SK-N-SH treated with all-trans-retinoic acid at 6 μM for 48 hours (cell line): ENCODE results near the gene OR7D2.

Source experiments
- ATAC-seq: fragments of 200-7000 bp; cut with Tn5 transposase; 3 replicates; pipeline ENCODE4 v1.9.1; 2020; ENCODE audit warnings: mild to moderate bottlenecking, moderate library complexity
- ARNTL ChIP-seq: fragments of 450-650 bp; formaldehyde crosslinking; IDR thresholded peaks from 2 replicates; pipeline ENCODE4 v1.5.0; 2020; ENCODE audit warnings: low read depth, mild to moderate bottlenecking, moderate library complexity, borderline replicate concordance
- BACH2 ChIP-seq: fragments of 250-450 bp; sonication (Bioruptor Pico); IDR thresholded peaks from 2 replicates; pipeline ENCODE4 v1.9.0; 2021; ENCODE audit warnings: mild to moderate bottlenecking, borderline replicate concordance
- ESRRG ChIP-seq: fragments of 250-450 bp; sonication (Bioruptor Pico); IDR thresholded peaks from 2 replicates; pipeline ENCODE4 v1.6.1; 2021; ENCODE audit warnings: mild to moderate bottlenecking
- GLIS3 ChIP-seq: fragments of 250-450 bp; sonication (Bioruptor Pico); IDR thresholded peaks from 2 replicates; pipeline ENCODE4 v1.5.0; 2020; ENCODE audit warnings: mild to moderate bottlenecking, moderate library complexity
- ISL1 ChIP-seq: fragments of 250-450 bp; sonication (Bioruptor Pico); IDR thresholded peaks from 2 replicates; pipeline ENCODE4 v2.1.2; 2022; ENCODE audit warnings: mild to moderate bottlenecking, moderate library complexity
- OSR1 ChIP-seq: fragments of 250-450 bp; sonication (Bioruptor Pico); IDR thresholded peaks from 2 replicates; pipeline ENCODE4 v1.8.0; 2022; ENCODE audit warnings: moderate library complexity, mild to moderate bottlenecking, inconsistent platforms
- PPARA ChIP-seq: fragments of 250-450 bp; sonication (Bioruptor Pico); IDR thresholded peaks from 2 replicates; pipeline ENCODE4 v1.5.0; 2020; ENCODE audit warnings: mild to moderate bottlenecking, borderline replicate concordance
- RARB ChIP-seq: fragments of 250-450 bp; sonication (Bioruptor Pico); IDR thresholded peaks from 2 replicates; pipeline ENCODE4 v1.8.0; 2021; ENCODE audit warnings: mild to moderate bottlenecking, moderate library complexity
- SNAI2 ChIP-seq: fragments of 250-450 bp; sonication (Bioruptor Pico); IDR thresholded peaks from 2 replicates; pipeline ENCODE4 v1.5.0; 2020; ENCODE audit warnings: mild to moderate bottlenecking, moderate library complexity
- TCF4 ChIP-seq: fragments of 250-450 bp; sonication (Bioruptor Pico); IDR thresholded peaks from 2 replicates; pipeline ENCODE4 v1.8.0; 2021; ENCODE audit warnings: mild to moderate bottlenecking, moderate library complexity, borderline replicate concordance
- TOX ChIP-seq: fragments of 250-450 bp; sonication (Bioruptor Pico); IDR thresholded peaks from 2 replicates; pipeline ENCODE4 v1.8.0; 2021; ENCODE audit warnings: mild to moderate bottlenecking, moderate library complexity, borderline replicate concordance
- TSHZ2 ChIP-seq: fragments of 250-450 bp; sonication (Bioruptor Pico); IDR thresholded peaks from 2 replicates; pipeline ENCODE4 v1.5.0; 2020; ENCODE audit warnings: mild to moderate bottlenecking, moderate library complexity
- ZC3H10 ChIP-seq: fragments of 250-450 bp; sonication (Bioruptor Pico); IDR thresholded peaks from 2 replicates; pipeline ENCODE4 v1.5.1; 2021; ENCODE audit warnings: mild to moderate bottlenecking, moderate library complexity
- ZFP3 ChIP-seq: fragments of 250-450 bp; sonication (Bioruptor Pico); IDR thresholded peaks from 2 replicates; pipeline ENCODE4 v1.5.0; 2020; ENCODE audit warnings: mild to moderate bottlenecking, moderate library complexity
- ZFP30 ChIP-seq: fragments of 450-650 bp; formaldehyde crosslinking; IDR thresholded peaks from 2 replicates; pipeline ENCODE4 v1.5.0; 2022; ENCODE audit warnings: mild to moderate bottlenecking, moderate library complexity
- ZNF565 ChIP-seq: fragments of 450-650 bp; formaldehyde crosslinking; conservative IDR thresholded peaks from 2 replicates; pipeline ENCODE4 v1.5.0; 2020; ENCODE audit warnings: low read depth, mild to moderate bottlenecking, moderate library complexity
- ZNF70 ChIP-seq: fragments of 450-650 bp; formaldehyde crosslinking; IDR thresholded peaks from 2 replicates; pipeline ENCODE4 v1.5.0; 2020; ENCODE audit warnings: mild to moderate bottlenecking, moderate library complexity
- ZNF8 ChIP-seq: fragments of 450-650 bp; formaldehyde crosslinking; IDR thresholded peaks from 2 replicates; pipeline ENCODE4 v1.5.0; 2020; ENCODE audit warnings: mild to moderate bottlenecking, moderate library complexity
- TF ChIP-seq, protein P1 (sequence below): fragments of 250-450 bp; sonication (Bioruptor Pico); IDR thresholded peaks from 2 replicates; pipeline ENCODE4 v1.5.1; 2021; ENCODE audit warnings: mild to moderate bottlenecking, moderate library complexity
- TF ChIP-seq, protein P2 (sequence below): fragments of 250-450 bp; sonication (Bioruptor Pico); IDR thresholded peaks from 2 replicates; pipeline ENCODE4 v1.8.0; 2021; ENCODE audit warnings: low read depth, mild to moderate bottlenecking, moderate library complexity, borderline replicate concordance
- TF ChIP-seq, protein P3 (sequence below): fragments of 250-450 bp; sonication (Bioruptor Pico); IDR thresholded peaks from 2 replicates; pipeline ENCODE4 v1.8.0; 2020; ENCODE audit warnings: mild to moderate bottlenecking, moderate library complexity, borderline replicate concordance
- TF ChIP-seq, protein P4 (sequence below): fragments of 250-450 bp; sonication (Bioruptor Pico); IDR thresholded peaks from 2 replicates; pipeline ENCODE4 v1.5.1; 2020; ENCODE audit warnings: low read depth, mild to moderate bottlenecking, moderate library complexity

Gene OR7D2

GRCh38 chr19:9156304-9156703 is 22.5 kb upstream of the OR7D2 start:
- no peak for TF ChIP-seq TSHZ2
- TF ChIP-seq, protein P1, sequence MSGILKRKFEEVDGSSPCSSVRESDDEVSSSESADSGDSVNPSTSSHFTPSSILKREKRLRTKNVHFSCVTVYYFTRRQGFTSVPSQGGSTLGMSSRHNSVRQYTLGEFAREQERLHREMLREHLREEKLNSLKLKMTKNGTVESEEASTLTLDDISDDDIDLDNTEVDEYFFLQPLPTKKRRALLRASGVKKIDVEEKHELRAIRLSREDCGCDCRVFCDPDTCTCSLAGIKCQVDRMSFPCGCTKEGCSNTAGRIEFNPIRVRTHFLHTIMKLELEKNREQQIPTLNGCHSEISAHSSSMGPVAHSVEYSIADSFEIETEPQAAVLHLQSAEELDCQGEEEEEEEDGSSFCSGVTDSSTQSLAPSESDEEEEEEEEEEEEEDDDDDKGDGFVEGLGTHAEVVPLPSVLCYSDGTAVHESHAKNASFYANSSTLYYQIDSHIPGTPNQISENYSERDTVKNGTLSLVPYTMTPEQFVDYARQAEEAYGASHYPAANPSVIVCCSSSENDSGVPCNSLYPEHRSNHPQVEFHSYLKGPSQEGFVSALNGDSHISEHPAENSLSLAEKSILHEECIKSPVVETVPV, result no peak
- no peak for TF ChIP-seq ISL1
- no peak for TF ChIP-seq TOX
- no peak for TF ChIP-seq ARNTL (CRISPR knock-in tag)
- TF ChIP-seq TCF4 (CRISPR knock-in tag), result no peak
- no peak for ATAC-seq

- TF ChIP-seq RARB (no peak), ZFP30 (CRISPR knock-in tag) (no peak), ISL1 (no peak), ESRRG (CRISPR knock-in tag) (no peak), TCF4 (CRISPR knock-in tag) (no peak), OSR1 (CRISPR knock-in tag) (no peak), ZNF8 (CRISPR knock-in tag) (no peak), ZNF70 (CRISPR knock-in tag) (no peak), ZNF565 (CRISPR knock-in tag) (no peak), PPARA (CRISPR knock-in tag) (no peak), SNAI2 (CRISPR knock-in tag) (no peak)
- TF ChIP-seq, protein P2, sequence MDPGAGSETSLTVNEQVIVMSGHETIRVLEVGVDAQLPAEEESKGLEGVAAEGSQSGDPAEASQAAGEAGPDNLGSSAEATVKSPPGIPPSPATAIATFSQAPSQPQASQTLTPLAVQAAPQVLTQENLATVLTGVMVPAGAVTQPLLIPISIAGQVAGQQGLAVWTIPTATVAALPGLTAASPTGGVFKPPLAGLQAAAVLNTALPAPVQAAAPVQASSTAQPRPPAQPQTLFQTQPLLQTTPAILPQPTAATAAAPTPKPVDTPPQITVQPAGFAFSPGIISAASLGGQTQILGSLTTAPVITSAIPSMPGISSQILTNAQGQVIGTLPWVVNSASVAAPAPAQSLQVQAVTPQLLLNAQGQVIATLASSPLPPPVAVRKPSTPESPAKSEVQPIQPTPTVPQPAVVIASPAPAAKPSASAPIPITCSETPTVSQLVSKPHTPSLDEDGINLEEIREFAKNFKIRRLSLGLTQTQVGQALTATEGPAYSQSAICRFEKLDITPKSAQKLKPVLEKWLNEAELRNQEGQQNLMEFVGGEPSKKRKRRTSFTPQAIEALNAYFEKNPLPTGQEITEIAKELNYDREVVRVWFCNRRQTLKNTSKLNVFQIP (CRISPR knock-in tag), result no peak
- TF ChIP-seq, all 23 proteins: peak for 0
These were observed 18.9 kb upstream of the OR7D2 start for GRCh38 chr19:9159891-9160290.

GRCh38 chr19:9161427-9161826 is 17.4 kb upstream of the OR7D2 start:
- no peak for ATAC-seq
- TF ChIP-seq ESRRG (CRISPR knock-in tag) (no peak), ZFP30 (CRISPR knock-in tag) (no peak), TOX (no peak), SNAI2 (CRISPR knock-in tag) (no peak), OSR1 (CRISPR knock-in tag) (no peak), ZNF70 (CRISPR knock-in tag) (no peak), ZNF565 (CRISPR knock-in tag) (no peak), TCF4 (CRISPR knock-in tag) (no peak), RARB (no peak), BACH2 (no peak), ISL1 (no peak), ZC3H10 (CRISPR knock-in tag) (no peak), GLIS3 (CRISPR knock-in tag) (no peak), ZFP3 (CRISPR knock-in tag) (no peak), ZNF8 (CRISPR knock-in tag) (no peak)
- TF ChIP-seq, protein P3, sequence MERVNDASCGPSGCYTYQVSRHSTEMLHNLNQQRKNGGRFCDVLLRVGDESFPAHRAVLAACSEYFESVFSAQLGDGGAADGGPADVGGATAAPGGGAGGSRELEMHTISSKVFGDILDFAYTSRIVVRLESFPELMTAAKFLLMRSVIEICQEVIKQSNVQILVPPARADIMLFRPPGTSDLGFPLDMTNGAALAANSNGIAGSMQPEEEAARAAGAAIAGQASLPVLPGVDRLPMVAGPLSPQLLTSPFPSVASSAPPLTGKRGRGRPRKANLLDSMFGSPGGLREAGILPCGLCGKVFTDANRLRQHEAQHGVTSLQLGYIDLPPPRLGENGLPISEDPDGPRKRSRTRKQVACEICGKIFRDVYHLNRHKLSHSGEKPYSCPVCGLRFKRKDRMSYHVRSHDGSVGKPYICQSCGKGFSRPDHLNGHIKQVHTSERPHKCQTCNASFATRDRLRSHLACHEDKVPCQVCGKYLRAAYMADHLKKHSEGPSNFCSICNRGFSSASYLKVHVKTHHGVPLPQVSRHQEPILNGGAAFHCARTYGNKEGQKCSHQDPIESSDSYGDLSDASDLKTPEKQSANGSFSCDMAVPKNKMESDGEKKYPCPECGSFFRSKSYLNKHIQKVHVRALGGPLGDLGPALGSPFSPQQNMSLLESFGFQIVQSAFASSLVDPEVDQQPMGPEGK (CRISPR knock-in tag), result no peak
- TF ChIP-seq, protein P2 (CRISPR knock-in tag), result no peak
- TF ChIP-seq, protein P4, sequence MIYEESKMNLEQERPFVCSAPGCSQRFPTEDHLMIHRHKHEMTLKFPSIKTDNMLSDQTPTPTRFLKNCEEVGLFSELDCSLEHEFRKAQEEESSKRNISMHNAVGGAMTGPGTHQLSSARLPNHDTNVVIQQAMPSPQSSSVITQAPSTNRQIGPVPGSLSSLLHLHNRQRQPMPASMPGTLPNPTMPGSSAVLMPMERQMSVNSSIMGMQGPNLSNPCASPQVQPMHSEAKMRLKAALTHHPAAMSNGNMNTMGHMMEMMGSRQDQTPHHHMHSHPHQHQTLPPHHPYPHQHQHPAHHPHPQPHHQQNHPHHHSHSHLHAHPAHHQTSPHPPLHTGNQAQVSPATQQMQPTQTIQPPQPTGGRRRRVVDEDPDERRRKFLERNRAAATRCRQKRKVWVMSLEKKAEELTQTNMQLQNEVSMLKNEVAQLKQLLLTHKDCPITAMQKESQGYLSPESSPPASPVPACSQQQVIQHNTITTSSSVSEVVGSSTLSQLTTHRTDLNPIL (CRISPR knock-in tag), result no peak
- TF ChIP-seq, protein P1, result no peak

More at GRCh38 chr19:9159891-9160290, 18.9 kb upstream of the OR7D2 start:
- ATAC-seq, result no peak
